Activated T-helper 2 cell treated with anti-CD3 and anti-CD28 coated beads, Interferon-gamma antibody, Interleukin-2, Interleukin-4, amounts not matched to agents 10 μg/mL and 5 μg/mL and 100 μg/mL, durations not matched to agents 14 hours and 24 hours and 36 hours (primary cell): ENCODE results near the gene ADD2. TPM values are rescaled to one million over a fixed set of nuclear protein-coding genes. Genes with fewer than 3 reads are reported as not detected.

Experiments used
- DNase-seq: peaks from one replicate; pipeline ENCODE4 v3.0.0; 2021; ENCODE audit warnings: low spot score
- H3K27ac Mint-ChIP-seq: one replicate; pipeline ENCODE4 v1.8.0; 2021; ENCODE audit warnings: mixed read lengths
- H3K27me3 Mint-ChIP-seq: one replicate; pipeline ENCODE4 v1.8.0; 2021; ENCODE audit warnings: low read depth, mixed read lengths
- H3K36me3 Mint-ChIP-seq: one replicate; pipeline ENCODE4 v1.8.0; 2021; ENCODE audit warnings: low read depth, mixed read lengths
- H3K4me1 Mint-ChIP-seq: one replicate; pipeline ENCODE4 v1.8.0; 2021; ENCODE audit warnings: low read depth, mixed read lengths
- H3K4me3 Mint-ChIP-seq: one replicate; pipeline ENCODE4 v1.8.0; 2021; ENCODE audit warnings: low read depth, mild to moderate bottlenecking, moderate library complexity, mixed read lengths
- H3K9me3 Mint-ChIP-seq: one replicate; pipeline ENCODE4 v1.8.0; 2021; ENCODE audit warnings: mixed read lengths
- intact Hi-C: fragments of 100-400 bp; cut with micrococcal nuclease; formaldehyde crosslinking; loops from one replicate; pipeline ENCODE4 v1.15.1; 2023
- total RNA-seq: library from RNA; stranded (reverse); gene quantifications from 2 replicates; pipeline ENCODE4 v1.2.3, GENCODE V29; 2022

ADD2 gene
- total RNA-seq, 1 donor from 2014 or later = 3.2 TPM

DNA sequence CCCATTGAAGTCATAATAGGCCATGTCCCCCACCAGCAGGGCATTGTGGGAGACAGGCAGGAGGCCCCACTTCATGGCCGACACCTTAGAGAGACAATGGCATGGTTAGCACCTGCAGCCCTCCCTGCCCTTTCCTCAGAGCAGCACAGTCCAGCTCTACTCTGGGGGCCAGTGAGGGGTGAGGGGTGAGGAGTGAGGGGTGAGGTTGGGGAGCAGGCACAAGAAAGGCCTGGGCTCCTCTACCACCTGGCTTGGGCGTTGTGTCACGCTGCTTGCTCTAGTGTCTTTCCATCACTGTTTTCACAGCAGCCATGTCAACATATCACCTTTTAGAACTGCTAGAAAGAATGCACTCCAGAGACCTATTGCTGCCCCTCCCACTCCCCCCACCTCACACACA is 77.2 kb downstream of the ADD2 start:
- intact Hi-C loops = no loop called here
- H3K4me1 Mint-ChIP-seq = peaks cover 2% of the 10 kb centered on the region
- H3K27me3 Mint-ChIP-seq = no peaks in the 10 kb centered on the region
- DNase-seq = no peak
- H3K27ac Mint-ChIP-seq = no peak overlapping the region
- H3K9me3 Mint-ChIP-seq = no peaks in the 10 kb centered on the region
- no peaks in the 10 kb centered on the region for H3K36me3 Mint-ChIP-seq
- no peak overlapping the region for H3K4me3 Mint-ChIP-seq

DNA sequence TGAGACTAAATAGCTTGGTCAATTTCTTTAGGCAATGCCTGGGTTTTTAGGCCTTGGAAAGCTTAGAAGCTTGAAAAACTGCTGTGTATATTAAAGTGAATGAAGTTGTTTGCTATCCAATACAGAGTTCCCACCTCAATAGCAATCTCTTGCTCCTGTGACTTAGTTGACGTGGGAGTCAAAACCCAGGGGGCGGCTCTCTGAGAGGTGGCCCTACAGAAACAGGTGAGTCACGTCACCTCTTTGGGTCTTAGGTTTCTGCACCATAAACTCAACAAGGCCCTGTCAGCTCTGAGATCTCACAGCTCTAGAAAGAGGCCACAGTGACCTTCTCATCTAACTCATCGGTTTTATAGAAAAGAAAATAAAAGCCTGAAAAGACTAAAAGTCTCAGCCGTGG is 79.6 kb downstream of the ADD2 start:
- intact Hi-C loops = no loop called here
- no peaks in the 10 kb centered on the region for H3K36me3 Mint-ChIP-seq

DNA sequence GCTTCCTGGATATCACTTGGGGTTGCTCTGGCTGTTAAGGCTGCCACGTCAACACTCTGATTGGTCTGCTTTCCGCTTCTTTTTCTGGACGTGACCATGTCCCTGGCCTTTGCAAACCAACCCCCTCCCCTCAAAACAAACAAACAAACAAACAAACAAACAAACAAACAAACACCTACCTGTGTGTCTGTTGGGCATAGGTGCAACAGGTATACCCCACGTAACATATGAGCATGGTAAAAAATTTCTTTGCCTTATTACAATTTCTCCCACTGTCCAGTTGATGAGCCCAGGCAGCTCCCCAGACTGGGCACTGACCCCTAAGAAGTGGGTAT is 80.6 kb downstream of the ADD2 start:
- no peak overlapping the region for H3K27ac Mint-ChIP-seq
- H3K9me3 Mint-ChIP-seq = no peaks in the 10 kb centered on the region
- intact Hi-C loops = no loop called here
- H3K36me3 Mint-ChIP-seq = no peaks in the 10 kb centered on the region
- H3K4me1 Mint-ChIP-seq = peaks cover 2% of the 10 kb centered on the region
- no peak overlapping the region for H3K4me3 Mint-ChIP-seq
- no peaks in the 10 kb centered on the region for H3K27me3 Mint-ChIP-seq
- no peak for DNase-seq

More for the DNA sequence above, 79.6 kb downstream of the ADD2 start:
- no peak overlapping the region for H3K4me3 Mint-ChIP-seq
- no peak overlapping the region for H3K27ac Mint-ChIP-seq
- H3K27me3 Mint-ChIP-seq = no peaks in the 10 kb centered on the region
- H3K4me1 Mint-ChIP-seq = peaks cover 2% of the 10 kb centered on the region
- H3K9me3 Mint-ChIP-seq = no peaks in the 10 kb centered on the region
- no peak for DNase-seq

DNA sequence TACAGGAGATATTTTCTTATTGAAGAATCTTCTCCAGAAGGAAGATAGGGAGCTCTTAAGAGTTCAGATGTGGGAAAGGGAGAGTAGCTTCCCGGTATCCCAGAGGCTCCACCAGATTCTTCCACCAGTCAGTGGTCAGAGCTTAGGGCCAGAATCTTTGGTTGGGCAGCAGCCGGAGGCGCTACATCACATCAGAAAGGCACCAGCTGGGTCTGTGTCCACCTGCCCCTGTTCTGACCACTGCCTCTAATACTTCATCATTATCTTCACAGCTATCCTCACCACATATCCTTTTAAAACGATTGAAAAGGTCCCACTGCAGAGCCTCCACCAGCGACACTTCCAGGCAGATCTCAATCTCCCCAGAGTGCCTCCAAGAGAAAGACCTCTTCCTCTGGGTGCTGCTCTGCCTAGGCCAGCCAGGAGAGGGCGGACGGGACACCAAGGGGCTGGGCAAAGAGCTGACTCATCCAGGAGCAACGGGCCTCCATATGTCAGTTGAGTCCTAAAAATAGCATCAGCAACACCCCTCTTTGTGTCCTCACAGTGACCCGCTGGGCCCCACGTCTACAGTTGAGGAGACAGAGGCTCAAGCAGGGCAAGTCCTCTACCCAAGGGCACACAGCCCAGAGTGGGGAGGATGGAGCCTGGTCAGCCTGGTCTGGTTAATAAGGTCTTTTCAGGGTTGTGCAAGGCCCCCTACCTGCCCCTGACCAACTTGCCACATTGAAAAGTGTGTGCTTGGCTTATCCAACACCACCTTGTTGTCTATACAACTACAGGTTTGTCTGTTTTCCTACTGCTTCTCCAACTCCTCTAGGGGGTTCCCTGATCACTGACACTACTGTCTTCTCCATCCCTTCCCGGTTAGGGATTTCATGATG is 81.2 kb downstream of the ADD2 start:
- Mint-ChIP-seq H3K4me3 (no peak overlapping the region), H3K36me3 (no peaks in the 10 kb centered on the region), H3K4me1 (peaks cover 4% of the 10 kb centered on the region), H3K27me3 (no peaks in the 10 kb centered on the region), H3K9me3 (no peaks in the 10 kb centered on the region), H3K27ac (no peak overlapping the region)
- DNase-seq = no peak
- intact Hi-C loops = no loop called here

DNA sequence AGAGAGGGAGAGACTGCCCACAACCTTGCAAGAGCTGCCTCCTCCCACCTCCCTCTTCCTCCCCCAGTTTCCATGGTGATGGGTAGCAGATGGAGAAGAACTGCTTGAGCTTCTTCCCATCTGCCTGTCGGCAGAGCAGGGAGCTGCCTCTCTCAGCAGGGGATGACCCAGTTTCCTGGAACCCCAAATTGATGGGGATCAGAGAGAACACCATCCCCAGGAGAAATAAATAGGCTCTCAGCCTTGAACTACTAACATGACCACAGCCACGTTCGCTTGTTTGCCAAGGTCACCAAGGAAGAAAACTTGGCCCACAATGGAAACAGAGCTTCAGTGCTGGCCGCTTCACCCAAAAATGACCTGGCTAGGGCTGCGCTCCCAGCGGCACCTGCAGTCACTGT is 82.2 kb downstream of the ADD2 start:
- H3K36me3 Mint-ChIP-seq = no peaks in the 10 kb centered on the region
- no peak for DNase-seq
- no peak overlapping the region for H3K4me3 Mint-ChIP-seq
- peaks cover 4% of the 10 kb centered on the region for H3K4me1 Mint-ChIP-seq
- intact Hi-C loops = no loop called here
- no peaks in the 10 kb centered on the region for H3K9me3 Mint-ChIP-seq
- H3K27ac Mint-ChIP-seq = no peak overlapping the region
- no peaks in the 10 kb centered on the region for H3K27me3 Mint-ChIP-seq

DNA sequence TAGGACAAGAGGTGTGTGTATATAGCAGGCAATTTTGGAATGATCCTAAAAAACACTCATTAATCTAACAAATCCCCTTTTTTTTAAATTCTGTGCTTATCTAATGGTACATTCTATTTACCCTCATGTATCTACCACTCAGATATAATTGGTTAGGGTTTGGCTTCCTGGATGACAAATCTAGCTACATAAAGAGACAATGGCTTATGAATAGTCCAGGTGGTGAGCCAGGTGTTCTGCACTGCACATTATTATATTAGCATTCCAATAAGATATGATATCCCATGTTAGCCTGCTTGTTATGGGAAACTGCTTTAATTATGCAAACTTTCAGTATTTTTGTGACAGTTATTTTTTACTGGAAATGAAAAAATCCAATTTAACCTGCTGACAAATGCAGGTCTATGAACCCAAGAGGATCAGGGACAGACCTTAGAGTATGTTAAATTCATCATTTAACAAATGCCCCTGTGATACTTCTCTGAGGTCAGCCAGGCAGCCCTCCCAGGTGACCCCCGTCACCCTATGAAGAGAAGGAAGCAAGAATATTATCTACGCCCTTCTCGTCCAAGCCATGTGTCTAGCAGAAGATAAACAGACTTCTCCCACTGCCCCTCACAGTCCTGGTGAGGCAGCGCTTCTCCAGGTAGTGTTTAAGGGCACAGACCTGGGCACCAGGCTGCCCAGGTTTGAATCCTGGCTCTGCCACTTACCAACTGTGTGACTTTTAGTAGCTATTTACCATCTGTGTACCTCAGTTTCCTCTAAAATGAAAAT is 83.0 kb downstream of the ADD2 start:
- Mint-ChIP-seq H3K36me3 (no peaks in the 10 kb centered on the region), H3K27me3 (no peaks in the 10 kb centered on the region), H3K4me1 (peaks cover 4% of the 10 kb centered on the region), H3K27ac (no peak overlapping the region), H3K9me3 (no peaks in the 10 kb centered on the region), H3K4me3 (no peak overlapping the region)
- no peak for DNase-seq
- intact Hi-C loops = no loop called here

DNA sequence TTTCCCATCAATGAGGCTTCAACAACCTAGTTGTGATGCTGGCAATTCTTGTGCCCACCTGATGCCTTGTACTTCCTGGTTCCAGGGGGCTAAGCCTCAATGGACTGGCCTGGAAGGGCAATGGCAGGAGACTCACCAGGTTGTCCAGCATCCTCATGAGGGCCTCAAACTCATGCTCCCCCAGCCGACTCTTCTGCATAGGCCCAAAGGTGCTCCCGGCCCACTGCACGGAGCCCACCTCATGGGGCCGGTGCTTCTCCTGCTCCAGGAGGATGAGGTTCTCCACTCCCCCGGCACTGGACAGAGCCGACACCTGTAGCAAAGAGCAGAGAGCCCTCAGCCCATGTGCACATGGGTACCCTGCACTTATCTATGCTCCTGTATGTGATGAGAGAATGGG is 84.5 kb downstream of the ADD2 start:
- intact Hi-C loops = no loop called here
- Mint-ChIP-seq H3K4me1 (peaks cover 4% of the 10 kb centered on the region), H3K9me3 (no peaks in the 10 kb centered on the region), H3K4me3 (no peak overlapping the region), H3K27me3 (no peaks in the 10 kb centered on the region), H3K36me3 (no peaks in the 10 kb centered on the region), H3K27ac (no peak overlapping the region)
- DNase-seq = no peak

DNA sequence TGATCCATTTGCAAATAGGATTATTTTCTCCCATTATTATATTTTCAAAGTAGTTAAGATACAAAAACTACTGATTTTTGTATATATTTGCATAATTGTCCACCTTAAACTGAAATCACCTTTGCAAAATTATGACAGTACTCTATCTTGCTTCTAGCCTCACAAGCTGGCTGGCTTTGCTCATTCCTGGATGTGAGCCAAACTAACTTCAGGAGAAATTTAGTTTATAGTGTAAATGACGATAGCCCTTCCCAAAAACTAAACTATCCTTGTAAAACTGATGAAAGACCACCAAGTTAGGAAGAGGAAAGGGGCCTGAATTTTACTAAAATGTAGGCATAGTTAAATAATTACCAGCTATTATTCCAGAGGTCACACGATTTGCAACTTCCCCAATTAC is 87.3 kb downstream of the ADD2 start:
- H3K9me3 Mint-ChIP-seq = no peaks in the 10 kb centered on the region
- DNase-seq = no peak
- H3K4me1 Mint-ChIP-seq = peaks cover 2% of the 10 kb centered on the region
- no peak overlapping the region for H3K4me3 Mint-ChIP-seq
- H3K36me3 Mint-ChIP-seq = no peaks in the 10 kb centered on the region
- H3K27me3 Mint-ChIP-seq = no peaks in the 10 kb centered on the region
- intact Hi-C loops = no loop called here
- no peak overlapping the region for H3K27ac Mint-ChIP-seq

DNA sequence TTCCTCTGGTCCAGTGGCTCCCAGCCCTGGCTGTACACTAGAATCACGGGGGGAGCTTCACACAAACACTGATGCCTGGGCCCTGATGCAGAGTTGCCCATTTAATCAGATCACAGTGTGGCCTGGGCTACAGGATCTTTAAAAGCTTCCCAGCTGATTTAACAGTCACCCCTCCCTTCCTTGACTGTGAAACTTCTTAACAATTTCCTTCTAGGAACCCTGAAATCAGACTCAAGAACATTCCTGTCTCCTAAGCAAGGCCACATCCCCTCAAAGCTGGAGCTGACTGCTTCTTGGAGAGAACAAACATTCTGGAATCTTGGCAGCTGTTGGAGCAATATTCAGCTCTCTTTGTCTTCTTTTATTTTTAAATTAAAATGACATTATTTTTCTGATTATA is 88.7 kb downstream of the ADD2 start:
- H3K4me1 Mint-ChIP-seq = peaks cover 2% of the 10 kb centered on the region
- DNase-seq = no peak
- H3K36me3 Mint-ChIP-seq = no peaks in the 10 kb centered on the region
- no peak overlapping the region for H3K27ac Mint-ChIP-seq
- H3K9me3 Mint-ChIP-seq = no peaks in the 10 kb centered on the region
- H3K27me3 Mint-ChIP-seq = no peaks in the 10 kb centered on the region
- intact Hi-C loops = no loop called here
- H3K4me3 Mint-ChIP-seq = no peak overlapping the region

DNA sequence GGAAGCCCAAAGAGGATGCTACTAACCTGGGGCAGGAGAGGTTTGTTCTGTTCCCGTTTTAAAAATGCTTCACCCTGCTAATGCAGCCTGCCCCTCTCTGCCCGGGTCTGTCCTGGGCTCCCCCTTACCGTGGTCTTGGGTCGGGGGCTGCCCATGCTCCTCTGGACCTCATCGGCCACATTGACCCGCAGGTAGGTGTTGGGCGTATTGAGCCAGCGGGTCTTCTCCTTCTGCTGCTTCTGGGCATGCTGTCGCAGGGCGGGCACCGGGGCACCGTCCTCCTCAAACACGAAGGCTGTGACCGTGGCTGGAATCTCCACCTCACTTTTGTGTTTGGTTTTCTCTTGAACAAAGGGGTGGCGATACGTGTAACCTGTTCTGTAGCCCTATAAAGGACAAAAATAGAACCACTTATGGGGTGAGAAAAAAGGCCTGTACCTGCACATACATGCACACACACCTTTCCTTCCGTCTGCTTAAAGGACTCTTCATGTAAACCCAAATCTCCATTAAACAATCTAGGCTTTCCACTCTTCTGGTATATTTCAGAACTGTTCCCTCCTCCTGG is 89.3 kb downstream of the ADD2 start:
- Mint-ChIP-seq H3K27ac (no peak overlapping the region), H3K9me3 (no peaks in the 10 kb centered on the region), H3K27me3 (no peaks in the 10 kb centered on the region), H3K4me3 (no peak overlapping the region), H3K36me3 (no peaks in the 10 kb centered on the region), H3K4me1 (peaks cover 2% of the 10 kb centered on the region)
- intact Hi-C loops = no loop called here
- DNase-seq = no peak

DNA sequence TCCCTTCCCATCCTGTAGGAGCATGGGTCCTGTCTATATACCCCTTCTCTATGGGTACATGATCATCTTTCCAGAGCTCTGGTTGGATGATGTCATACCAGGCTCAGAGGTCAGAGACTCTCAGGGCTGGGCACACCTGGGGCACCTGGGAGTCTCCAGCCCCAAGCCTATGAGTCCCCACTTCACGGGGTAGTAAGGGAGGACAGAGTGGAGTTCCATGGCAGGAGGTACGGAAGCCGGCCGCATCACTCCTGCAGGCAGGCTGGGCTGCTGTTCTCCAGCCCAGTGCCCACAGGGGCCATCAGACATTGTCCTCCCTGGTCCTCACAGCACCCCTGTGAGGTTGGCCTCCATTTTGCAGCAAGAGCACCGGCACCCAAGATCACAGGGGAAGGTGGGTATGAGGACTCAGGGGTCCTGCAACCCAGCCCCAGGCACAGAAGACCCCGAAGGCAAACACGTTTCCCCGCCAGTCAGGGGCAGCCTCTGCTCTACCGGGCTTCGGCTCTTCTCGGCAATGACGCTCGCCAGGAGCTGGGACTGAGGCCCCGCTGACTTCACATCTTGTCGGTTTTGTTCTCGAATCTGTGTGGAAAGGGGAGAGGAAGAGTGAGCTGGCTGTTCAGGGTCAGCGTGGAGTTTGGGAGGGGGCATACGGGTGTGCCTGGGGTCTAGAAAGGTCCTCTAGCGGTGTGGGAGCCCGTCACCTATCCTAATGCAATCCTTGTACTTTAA is 91.5 kb downstream of the ADD2 start:
- Mint-ChIP-seq H3K27me3 (no peaks in the 10 kb centered on the region), H3K36me3 (no peaks in the 10 kb centered on the region), H3K9me3 (no peaks in the 10 kb centered on the region), H3K4me3 (no peak overlapping the region), H3K27ac (no peak overlapping the region), H3K4me1 (no peaks in the 10 kb centered on the region)
- DNase-seq = no peak
- intact Hi-C loops = no loop called here

DNA sequence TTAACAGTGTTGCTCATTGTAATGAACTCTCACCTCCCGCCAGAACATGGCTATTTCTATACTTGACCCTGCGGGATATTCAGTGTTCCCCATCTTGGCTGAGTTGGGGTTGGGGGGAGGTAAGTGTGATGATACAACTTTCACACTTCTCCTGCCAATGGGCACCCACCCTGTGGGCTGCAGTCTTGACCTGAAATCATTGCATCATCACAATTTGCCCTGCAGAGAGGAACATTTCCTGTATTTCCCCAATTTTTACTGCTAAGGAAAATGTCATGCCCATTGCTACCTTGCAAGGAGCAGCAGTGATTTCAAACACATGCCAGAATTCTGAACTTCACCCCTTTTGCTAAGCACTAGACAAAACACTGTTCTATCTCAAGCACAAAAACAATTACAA is 92.1 kb downstream of the ADD2 start:
- Mint-ChIP-seq H3K27ac (no peak overlapping the region), H3K4me1 (no peaks in the 10 kb centered on the region), H3K4me3 (no peak overlapping the region), H3K9me3 (no peaks in the 10 kb centered on the region), H3K27me3 (no peaks in the 10 kb centered on the region), H3K36me3 (no peaks in the 10 kb centered on the region)
- intact Hi-C loops = no loop called here
- no peak for DNase-seq
